ENCODE data around the gene SF3B4.

Gene SF3B4

DNA sequence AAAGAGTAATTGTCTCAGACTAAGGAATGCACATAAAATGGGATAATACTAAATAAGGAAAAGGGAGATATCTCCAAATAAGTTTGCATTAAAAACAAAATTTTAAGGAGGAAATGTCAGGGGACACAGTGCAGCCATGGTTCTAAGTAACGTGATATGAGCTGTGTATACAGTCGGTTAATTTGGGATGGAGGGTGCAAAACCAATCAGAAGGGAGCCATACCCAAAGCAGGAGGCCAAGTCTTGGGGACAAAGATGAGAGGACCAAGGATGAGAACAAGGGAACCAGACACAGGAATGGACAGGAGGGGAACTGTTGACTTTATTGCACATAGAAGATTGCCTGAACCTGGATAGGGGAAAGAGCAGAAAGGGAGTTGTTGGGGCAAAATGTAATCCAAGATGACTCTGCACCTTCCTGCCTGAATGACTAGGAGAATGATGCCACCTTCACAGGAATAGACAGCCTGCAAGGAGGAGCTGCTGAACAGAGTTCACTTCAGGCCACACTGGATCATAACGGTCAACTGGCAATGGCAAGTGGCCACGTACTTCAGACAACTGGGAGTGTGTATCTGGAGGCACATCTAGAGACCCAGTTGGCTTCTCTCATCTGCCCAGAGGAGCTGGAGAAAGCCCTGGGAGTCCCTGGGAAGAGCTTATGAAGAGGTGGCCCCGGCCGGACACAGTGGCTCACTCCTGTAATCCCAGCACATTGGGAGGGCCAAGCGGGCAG is 50.2 kb downstream of the SF3B4 start:
- in situ Hi-C loops (cut with HindIII; ENCODE audit: low pct_ligation_motif_present, low pct_unique_long_range_greater_than_20kb, low sequenced_read_pairs): no loop called here
- DNase-seq: no peak

Measured in ACHN (cell line).